Epidermal melanocyte (primary cell): ENCODE data around the gene EEA1.

Source experiments
- DNase-seq: peaks from one replicate; pipeline ENCODE4 v3.0.0; 2011; ENCODE audit warnings: low spot score; ENCODE audit not compliant: insufficient read length

The EEA1 gene

DNA sequence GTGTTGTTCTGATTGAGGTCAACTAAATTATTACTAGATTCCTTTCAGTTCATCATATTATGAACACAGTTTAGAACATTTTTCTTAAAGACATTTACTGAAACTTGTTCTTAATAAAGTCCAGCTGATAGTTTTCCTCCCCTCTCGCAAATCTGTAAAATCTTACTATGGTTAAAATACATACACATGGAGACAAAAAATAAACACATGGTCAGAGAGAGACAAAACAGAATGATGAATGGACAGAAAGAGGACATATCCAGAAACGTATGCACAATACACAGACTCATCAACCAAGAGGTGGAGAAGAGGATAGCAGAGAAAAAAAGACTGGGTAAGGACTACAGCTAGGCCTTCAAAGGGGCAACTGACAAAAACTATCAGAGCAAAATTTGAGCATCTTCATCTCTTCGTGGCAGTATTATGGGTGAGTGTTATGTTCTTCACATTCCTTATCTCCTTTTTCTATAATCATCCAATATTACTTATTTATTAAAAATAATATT is 38.4 kb downstream of the EEA1 start:
- DNase-seq = no peak

GRCh38 chr12:92886131-92886530 is 43.0 kb downstream of the EEA1 start:
- no peak for DNase-seq

DNA sequence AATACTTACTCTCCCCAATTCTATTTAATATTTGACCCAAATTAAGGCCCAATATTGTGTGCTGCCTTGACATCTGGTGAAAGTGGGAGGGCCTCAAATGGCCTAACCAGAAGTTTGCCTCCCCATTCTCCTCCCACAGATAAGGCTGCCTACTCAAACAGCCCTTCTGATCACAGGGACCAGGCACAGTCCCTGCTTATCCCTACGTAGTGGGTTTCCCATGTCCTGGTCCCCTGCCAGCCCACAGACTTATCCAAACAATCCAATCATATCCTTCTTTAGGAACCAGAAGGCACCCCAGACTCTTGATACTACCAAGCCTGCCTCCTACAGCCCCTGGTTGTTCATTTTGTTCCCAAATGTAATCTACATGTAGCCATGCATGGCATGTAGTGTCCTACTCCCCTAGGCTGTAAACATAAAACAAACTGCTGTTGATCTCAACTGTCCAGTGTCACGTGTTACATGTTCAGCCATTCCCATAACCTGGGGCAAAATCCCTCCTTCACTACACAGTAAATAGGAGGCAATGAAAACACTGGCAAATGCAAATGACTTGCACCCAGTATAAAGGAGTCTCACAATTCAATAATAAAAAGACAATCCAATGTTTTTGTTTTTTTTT is 49.3 kb downstream of the EEA1 start:
- peak; percentile 24 for DNase-seq

GRCh38 chr12:92877904-92878303 is 51.2 kb downstream of the EEA1 start:
- DNase-seq = no peak

DNA sequence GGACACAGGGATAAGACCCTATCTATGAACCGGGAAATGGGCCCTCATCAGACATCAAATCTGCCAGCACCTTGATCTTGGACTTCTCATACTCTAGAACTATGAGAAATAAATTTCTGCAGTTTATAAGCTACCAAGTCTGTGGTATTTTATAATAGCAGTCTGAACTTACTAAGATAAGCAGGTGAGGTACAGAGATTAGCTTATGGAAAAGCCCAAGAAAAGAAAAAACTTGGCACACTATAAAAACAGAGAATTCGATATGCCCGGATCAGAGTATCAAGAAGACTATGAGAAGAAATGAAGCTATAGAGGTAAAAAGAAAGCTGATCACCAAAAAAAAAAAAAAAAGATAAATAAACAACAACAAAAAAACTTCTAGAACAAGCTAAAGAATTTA is 52.6 kb downstream of the EEA1 start:
- DNase-seq = no peak

GRCh38 chr12:92871116-92871515 is 58.0 kb downstream of the EEA1 start:
- DNase-seq = no peak

- DNase-seq = no peak
Observed at GRCh38 chr12:92866418-92866817, 62.7 kb downstream of the EEA1 start.

DNA sequence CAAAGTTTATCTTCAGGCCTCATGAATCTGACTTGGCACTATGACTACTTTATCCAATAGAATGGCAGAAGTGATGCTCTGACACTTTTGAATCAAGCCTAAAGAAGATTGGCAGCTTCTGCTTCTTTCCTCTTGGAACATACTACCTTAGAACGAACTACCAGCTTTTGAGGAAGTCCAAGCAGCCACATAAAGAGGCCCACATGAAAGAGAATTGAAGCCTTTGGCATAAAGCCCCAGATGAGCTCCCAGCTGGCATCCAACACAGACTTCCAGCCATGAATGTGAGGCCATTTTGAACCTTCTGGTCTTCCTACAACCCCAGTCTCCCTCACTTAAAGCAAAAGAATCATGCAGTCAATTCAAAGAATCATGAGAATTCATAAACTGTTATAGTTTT is 65.8 kb downstream of the EEA1 start:
- DNase-seq = no peak

DNA sequence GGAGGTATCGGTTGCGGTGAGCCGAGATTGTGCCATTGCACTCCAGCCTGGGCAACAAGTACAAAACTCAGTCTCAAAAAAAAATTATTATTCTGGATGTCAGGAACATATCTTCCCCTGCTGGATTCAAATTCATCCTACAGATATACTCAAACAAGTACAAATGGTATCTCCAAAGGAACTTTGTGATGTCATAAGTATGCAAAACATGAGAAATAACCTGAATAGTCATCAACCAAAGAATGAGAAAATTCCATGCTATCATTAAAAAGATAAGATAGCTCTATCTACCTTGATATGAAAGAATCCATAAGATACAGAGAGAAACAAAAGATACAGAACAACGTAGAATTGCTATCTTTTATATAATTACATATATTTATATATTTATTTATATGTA is 67.7 kb downstream of the EEA1 start:
- no peak for DNase-seq

DNA sequence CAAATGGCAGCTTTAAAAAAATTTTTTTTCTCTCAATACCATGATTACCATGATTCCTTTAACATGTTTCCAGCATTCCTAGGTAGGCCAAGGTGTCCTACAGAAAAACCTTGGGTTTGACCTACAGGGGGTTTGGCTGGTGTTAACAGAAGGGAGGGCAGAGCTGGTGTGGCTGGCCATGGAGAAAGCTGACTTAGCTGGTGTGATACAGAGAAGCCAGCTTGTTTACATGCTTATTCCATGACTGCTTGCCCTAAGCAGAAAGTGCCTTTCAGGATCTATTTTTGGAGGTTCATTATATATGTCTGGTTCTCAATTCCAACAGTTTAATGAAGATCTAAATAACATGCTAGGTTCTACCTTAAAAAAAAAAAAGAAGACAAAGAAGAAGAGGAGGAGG is 68.6 kb downstream of the EEA1 start:
- no peak for DNase-seq

DNA sequence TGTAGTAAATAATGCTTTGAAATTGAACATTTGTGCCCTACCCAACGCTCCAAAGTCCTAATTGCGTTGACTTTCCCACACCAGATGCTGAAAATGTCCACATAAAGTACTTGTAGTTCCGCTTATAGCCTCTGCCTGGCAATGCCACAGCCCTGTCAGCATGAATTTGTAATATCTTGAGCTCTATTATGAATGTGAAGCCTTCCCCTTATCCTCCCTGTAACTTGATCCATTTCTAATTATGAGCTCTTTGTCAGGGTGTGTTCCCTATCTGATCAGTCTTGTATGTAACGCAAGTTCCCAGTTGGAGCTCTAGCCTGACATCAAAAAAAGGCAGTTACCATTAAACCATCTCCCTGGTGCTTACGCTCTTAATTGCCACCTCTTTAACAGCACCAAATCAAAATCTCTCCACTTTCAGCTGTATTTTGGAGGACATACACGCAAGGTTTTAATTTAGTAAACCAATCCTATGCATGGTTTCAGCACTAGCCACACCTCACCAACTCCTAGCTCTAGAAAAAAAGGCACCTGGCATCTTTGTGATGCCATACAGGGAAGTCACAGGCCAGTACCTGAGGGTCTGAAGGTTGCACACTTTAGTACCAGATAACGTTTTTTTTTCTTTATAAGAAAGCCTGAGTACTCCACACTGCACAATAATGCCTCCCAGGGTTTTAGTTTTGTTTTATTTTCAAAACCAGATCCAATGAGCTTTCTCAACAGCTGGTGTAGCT is 69.3 kb downstream of the EEA1 start:
- no peak for DNase-seq

- no peak for DNase-seq
Observed at GRCh38 chr12:92857818-92858217, 71.3 kb downstream of the EEA1 start.

DNA sequence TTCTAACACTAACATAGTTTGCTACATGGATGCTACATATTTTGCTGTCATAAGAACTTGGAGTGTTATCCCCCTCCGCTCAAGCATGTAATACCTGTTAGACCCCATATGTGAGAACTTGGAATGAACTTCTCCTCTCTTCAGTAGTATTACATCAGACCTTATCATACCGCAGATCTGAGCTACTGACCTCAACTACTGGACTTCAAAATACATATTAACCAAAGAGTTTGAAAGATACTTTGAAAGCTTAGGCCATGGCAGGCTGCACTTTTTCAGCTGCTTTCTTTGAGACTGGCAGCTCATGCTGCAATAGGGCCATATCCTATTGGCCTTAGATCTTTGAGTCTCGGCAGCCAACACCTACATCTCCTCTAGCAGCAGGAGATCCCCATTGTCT is 74.8 kb downstream of the EEA1 start:
- DNase-seq = no peak

DNA sequence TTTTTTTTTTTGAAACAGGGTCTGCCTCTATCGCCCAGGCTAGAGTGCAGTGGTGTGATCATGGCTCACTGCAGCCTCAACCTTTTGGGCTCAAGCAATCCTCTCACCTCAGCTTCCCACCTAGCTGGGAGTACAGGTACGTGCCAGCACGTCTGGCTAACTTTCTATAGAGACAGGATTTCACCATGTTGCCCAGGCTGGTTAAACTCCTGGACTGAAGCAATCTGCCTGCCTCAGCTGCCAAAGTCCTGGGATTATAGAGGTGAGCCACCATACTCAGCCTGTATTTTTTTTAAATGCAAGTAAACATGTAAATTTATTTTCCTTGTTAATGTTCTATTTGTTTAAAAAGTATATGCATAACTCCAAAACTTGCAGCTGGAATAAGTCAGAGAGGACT is 80.4 kb downstream of the EEA1 start:
- DNase-seq = no peak

DNA sequence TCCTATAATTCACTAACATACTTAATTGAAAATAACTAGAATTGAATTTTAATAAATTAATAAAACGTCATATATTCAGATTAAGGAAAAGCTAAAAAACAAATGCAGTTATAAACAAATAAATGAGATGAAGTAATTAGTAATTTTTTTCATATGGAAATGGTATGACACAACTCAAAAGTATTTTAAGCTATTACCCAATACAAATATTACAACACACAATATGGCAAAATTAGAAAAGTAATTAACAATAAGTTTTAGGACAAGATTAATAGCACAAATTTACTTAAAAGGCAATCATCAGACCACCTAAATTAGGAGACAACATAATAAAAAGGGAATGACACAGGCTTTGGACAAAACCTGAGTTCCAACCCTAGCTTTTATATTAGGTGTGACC is 81.7 kb downstream of the EEA1 start:
- no peak for DNase-seq

DNA sequence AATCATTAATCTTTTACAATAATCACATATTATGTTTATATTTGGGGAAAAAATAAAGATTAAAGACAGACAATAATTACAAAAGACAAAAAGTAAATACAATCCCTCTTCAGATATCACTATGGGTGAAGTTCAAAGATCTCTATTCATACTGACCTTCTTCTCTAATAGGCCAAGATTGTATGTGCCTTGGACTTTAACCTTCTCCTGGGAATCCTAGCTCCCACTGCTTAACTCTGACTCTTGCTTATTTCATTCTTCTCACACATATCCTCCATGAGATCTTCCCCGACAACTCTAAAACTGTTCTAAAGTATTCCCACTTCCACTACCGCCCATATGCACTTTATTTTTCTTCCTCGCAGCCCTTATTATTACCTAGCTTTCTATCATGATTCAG is 83.8 kb downstream of the EEA1 start:
- DNase-seq = no peak

GRCh38 chr12:92844151-92844763 is 84.8 kb downstream of the EEA1 start:
- no peak for DNase-seq

DNA sequence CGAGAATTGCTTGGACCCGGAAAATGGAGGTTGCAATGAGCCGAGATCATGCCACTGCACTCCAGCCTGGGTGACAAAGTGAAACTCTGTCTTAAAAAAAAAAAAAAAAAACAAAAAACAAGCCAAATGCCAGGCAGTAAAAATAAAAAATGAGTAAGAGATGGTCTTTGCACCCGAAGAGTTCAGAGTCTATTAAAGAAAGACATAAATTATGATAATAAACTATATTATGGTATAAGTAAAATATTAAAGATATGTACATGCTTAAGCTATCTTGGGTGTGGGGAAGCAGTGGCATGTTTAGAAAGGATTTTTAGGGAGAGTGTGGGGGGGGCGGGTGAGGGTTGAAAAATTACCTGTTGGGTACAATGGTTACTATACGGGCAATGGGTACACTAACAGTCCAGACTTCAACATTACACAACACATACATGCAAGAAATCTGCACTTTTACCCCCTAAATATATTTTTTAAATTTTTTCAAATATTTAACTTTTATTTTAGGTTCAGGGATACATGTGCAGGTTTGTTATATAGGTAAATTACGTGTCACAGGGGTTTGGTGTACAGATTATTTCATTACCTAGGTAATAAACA is 99.3 kb downstream of the EEA1 start:
- DNase-seq = no peak

- DNase-seq = no peak
Observed at GRCh38 chr12:92828565-92828964, 100.5 kb downstream of the EEA1 start.

GRCh38 chr12:92827836-92828431 is 101.2 kb downstream of the EEA1 start:
- peak; percentile 28 for DNase-seq

GRCh38 chr12:92821142-92821541 is 108.0 kb downstream of the EEA1 start:
- no peak for DNase-seq

DNA sequence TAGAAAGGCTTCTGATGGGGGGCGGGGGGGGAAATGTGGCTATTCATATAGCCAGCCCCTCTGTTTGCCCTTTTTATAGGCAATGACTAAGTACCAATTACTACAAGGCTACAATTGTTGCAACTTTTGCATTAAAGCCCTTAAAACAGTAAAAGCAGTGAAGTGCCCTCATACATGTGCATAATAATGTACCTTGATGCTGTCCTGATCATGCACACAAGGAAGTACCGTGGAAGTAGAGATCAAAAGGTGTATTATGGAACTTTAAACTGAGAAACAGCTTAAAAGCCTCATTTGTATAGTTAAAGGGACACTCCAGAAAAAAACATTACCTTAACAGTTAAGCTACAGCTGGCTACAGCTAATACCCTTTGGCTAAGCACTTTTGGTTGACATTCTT is 114.5 kb downstream of the EEA1 start:
- no peak for DNase-seq
